ENCODE data around the gene CXCL1.

Gene CXCL1

DNA sequence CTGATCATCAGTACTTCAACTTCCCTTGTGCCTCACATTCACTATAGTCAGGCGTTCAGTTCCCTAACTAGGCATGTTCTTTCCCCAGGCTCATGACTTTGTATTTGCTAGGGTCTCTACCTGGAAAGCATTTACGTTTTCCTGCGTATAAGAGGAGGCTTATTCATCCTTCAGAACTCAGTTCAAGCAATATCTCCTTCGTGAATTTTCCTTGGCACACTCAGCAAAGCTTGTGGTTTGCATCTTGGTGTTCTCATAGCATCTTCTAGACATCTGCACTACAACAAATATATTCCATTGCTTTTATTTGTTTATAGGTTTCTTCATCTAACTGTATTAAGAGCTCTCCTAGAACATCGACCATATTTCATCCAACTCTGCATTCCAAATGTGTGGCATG lies 30.1 kb upstream of the CXCL1 start:
- H2AFZ ChIP-seq (ENCODE audit: low read length): no peak overlapping the region
- H3K4me2 ChIP-seq (ENCODE audit: low read depth, low read length): no peak overlapping the region
- H3F3A ChIP-seq (ENCODE audit: insufficient read depth, low read length): no peaks in the 10 kb centered on the region
- no peak overlapping the region for H3K27ac ChIP-seq (ENCODE audit: low read length)
- no peak overlapping the region for H3K9ac ChIP-seq (ENCODE audit: low read length)
- no peaks in the 10 kb centered on the region for H3K27me3 ChIP-seq (replicated peaks; ENCODE audit: insufficient read depth, low read length)
- no peaks in the 10 kb centered on the region for H3K9me2 ChIP-seq (replicated peaks; ENCODE audit: insufficient read depth, low read length)
- no peaks in the 10 kb centered on the region for H4K20me1 ChIP-seq (ENCODE audit: insufficient read depth, low read length)
- no peak for DNase-seq
- no peak overlapping the region for H3K4me3 ChIP-seq (ENCODE audit: low read length)
- no peaks in the 10 kb centered on the region for H3K36me3 ChIP-seq (replicated peaks; ENCODE audit: insufficient read depth, low read length)
- H3K4me1 ChIP-seq (ENCODE audit: low read length): no peaks in the 10 kb centered on the region
- H3K79me2 ChIP-seq (ENCODE audit: low read length): no peaks in the 10 kb centered on the region
- TF ChIP-seq, protein P1, sequence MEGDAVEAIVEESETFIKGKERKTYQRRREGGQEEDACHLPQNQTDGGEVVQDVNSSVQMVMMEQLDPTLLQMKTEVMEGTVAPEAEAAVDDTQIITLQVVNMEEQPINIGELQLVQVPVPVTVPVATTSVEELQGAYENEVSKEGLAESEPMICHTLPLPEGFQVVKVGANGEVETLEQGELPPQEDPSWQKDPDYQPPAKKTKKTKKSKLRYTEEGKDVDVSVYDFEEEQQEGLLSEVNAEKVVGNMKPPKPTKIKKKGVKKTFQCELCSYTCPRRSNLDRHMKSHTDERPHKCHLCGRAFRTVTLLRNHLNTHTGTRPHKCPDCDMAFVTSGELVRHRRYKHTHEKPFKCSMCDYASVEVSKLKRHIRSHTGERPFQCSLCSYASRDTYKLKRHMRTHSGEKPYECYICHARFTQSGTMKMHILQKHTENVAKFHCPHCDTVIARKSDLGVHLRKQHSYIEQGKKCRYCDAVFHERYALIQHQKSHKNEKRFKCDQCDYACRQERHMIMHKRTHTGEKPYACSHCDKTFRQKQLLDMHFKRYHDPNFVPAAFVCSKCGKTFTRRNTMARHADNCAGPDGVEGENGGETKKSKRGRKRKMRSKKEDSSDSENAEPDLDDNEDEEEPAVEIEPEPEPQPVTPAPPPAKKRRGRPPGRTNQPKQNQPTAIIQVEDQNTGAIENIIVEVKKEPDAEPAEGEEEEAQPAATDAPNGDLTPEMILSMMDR (IDR thresholded peaks at IDR 0.05; ENCODE audit: low read length): no peak
- no peak for TF ChIP-seq EZH2phosphoT487 (IDR thresholded peaks at IDR 0.05; ENCODE audit: low read length)
- TF ChIP-seq EZH2 (optimal IDR thresholded peaks at IDR 0.05; ENCODE audit: low read depth, low read length): no peak
- no peaks in the 10 kb centered on the region for H3K9me3 ChIP-seq (replicated peaks; ENCODE audit: insufficient read depth, low read length)

DNA sequence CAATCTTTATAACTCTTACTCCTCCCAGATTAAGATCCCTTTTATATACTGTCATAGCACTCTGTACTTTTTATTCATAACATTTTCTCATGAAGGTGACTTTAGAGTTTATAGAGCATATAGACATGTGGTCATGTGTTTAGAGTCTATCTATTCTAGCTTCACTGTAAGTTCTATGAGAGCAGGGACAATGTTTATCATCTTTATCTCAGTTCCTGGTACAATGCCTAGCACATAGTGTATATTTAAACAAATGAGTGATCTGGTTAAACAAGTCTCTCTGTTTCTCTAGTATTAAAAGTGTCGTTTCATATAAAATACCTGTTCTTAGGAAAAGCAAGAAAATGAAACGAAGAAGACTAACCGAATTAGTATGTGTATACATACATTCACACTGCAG lies 29.5 kb upstream of the CXCL1 start:
- DNase-seq: no peak

DNA sequence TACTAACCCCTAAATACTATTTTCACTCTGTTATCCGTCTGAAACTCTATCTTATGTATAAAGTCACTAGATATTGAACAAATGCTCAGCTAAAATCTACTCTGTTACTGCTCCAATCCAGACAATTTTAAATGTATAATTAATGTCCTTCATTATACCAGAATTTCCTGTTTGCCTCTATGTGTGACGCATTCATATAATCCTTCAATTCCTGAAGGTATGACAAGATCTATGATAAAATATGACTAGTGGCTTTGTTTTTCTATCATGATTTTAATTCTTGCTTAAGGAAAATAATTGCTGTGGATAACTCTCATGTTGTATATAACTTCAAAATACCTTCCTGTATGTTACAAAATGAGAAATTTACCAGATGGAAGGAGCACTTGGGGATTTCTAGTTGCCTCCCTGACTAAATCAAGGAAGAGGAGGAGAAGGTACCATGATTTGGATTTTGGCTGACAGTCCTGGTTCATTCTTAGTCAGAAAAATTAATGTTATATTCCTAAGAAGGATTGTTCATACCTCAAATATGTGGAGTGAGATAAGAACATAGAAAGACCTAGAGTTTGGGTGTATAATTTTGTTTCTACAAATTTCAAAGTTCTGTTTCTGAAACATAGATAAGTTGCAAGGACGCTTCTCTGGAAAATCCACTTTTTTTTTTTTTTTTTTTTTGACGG lies 27.8 kb upstream of the CXCL1 start:
- TF ChIP-seq EZH2phosphoT487 (IDR thresholded peaks at IDR 0.05; ENCODE audit: low read length): no peak
- no peak for TF ChIP-seq EZH2 (optimal IDR thresholded peaks at IDR 0.05; ENCODE audit: low read depth, low read length)
- TF ChIP-seq, protein P1 (IDR thresholded peaks at IDR 0.05; ENCODE audit: low read length): no peak
- no peaks in the 10 kb centered on the region for H3K9me3 ChIP-seq (replicated peaks; ENCODE audit: insufficient read depth, low read length)
- no peak overlapping the region for H3K4me2 ChIP-seq (ENCODE audit: low read depth, low read length)

More for the DNA sequence above, 29.5 kb upstream of the CXCL1 start:
- Histone ChIP-seq H3K4me1 (ENCODE audit: low read length) (no peaks in the 10 kb centered on the region), H3K36me3 (replicated peaks; ENCODE audit: insufficient read depth, low read length) (no peaks in the 10 kb centered on the region), H3K9ac (ENCODE audit: low read length) (no peak overlapping the region), H3K27me3 (replicated peaks; ENCODE audit: insufficient read depth, low read length) (no peaks in the 10 kb centered on the region), H3K4me2 (ENCODE audit: low read depth, low read length) (no peak overlapping the region), H3K27ac (ENCODE audit: low read length) (no peak overlapping the region), H3K79me2 (ENCODE audit: low read length) (no peaks in the 10 kb centered on the region), H3K9me2 (replicated peaks; ENCODE audit: insufficient read depth, low read length) (no peaks in the 10 kb centered on the region), H3K4me3 (ENCODE audit: low read length) (no peak overlapping the region), H3K9me3 (replicated peaks; ENCODE audit: insufficient read depth, low read length) (no peaks in the 10 kb centered on the region), H4K20me1 (ENCODE audit: insufficient read depth, low read length) (no peaks in the 10 kb centered on the region), H2AFZ (ENCODE audit: low read length) (no peak overlapping the region), H3F3A (ENCODE audit: insufficient read depth, low read length) (no peaks in the 10 kb centered on the region)
- TF ChIP-seq EZH2 (optimal IDR thresholded peaks at IDR 0.05; ENCODE audit: low read depth, low read length) (no peak), EZH2phosphoT487 (IDR thresholded peaks at IDR 0.05; ENCODE audit: low read length) (no peak)
- TF ChIP-seq, protein P1 (IDR thresholded peaks at IDR 0.05; ENCODE audit: low read length): no peak

More for the DNA sequence above, 27.8 kb upstream of the CXCL1 start:
- Histone ChIP-seq H4K20me1 (ENCODE audit: insufficient read depth, low read length) (no peaks in the 10 kb centered on the region), H3K9me2 (replicated peaks; ENCODE audit: insufficient read depth, low read length) (no peaks in the 10 kb centered on the region), H3K27me3 (replicated peaks; ENCODE audit: insufficient read depth, low read length) (no peaks in the 10 kb centered on the region), H3K4me3 (ENCODE audit: low read length) (no peak overlapping the region), H3K27ac (ENCODE audit: low read length) (no peak overlapping the region), H3K4me1 (ENCODE audit: low read length) (no peaks in the 10 kb centered on the region), H3K79me2 (ENCODE audit: low read length) (no peaks in the 10 kb centered on the region), H3F3A (ENCODE audit: insufficient read depth, low read length) (no peaks in the 10 kb centered on the region), H3K9ac (ENCODE audit: low read length) (no peak overlapping the region), H3K36me3 (replicated peaks; ENCODE audit: insufficient read depth, low read length) (no peaks in the 10 kb centered on the region), H2AFZ (ENCODE audit: low read length) (no peak overlapping the region)
- no peak for DNase-seq
